Adrenal gland (tissue), 5 donors: ENCODE data around the gene DSCAML1.

ENCODE experiments used
- CTCF ChIP-seq, 6 experiments: fragments of 450-650 bp in 4 of 6; fragments of 200-600 bp in 2 of 6; sonication (generic) in 1 of 6; IDR thresholded peaks; 1 replicate in 5 of 6; 2 replicates in 1 of 6; pipeline versions ENCODE4 v1.5.1 to v1.8.0; 2016 to 2021; ENCODE audit warnings: antibody characterized with exemption in 6 of 6, mild to moderate bottlenecking in 2 of 6, moderate library complexity in 1 of 6
- POLR2A ChIP-seq, 2 donors: fragments of 450-650 bp; IDR thresholded peaks; one replicate each; pipeline ENCODE4 v1.6.1; 2017; ENCODE audit warnings: antibody characterized with exemption in 2 of 2, mild to moderate bottlenecking in 2 of 2, moderate library complexity in 1 of 2
- donor health status: DM: no; HTN: no; CAD: no.

GRCh38 chr11:117482881-117483280 lies 314.1 kb downstream of the DSCAML1 start:
- no peak for TF ChIP-seq CTCF (IDR thresholded peaks at IDR 0.05)
- TF ChIP-seq POLR2A (IDR thresholded peaks at IDR 0.05), result no peak
